ENCODE results near the gene GNG10. TPM values are rescaled to one million over a fixed set of nuclear protein-coding genes. Genes with fewer than 3 reads are reported as not detected.

GNG10 gene
- total and polyA plus RNA-seq, 2 donors (not counting 1 experiment from before 2014, with no cell fraction given) = 64.1 to 109 TPM

DNA sequence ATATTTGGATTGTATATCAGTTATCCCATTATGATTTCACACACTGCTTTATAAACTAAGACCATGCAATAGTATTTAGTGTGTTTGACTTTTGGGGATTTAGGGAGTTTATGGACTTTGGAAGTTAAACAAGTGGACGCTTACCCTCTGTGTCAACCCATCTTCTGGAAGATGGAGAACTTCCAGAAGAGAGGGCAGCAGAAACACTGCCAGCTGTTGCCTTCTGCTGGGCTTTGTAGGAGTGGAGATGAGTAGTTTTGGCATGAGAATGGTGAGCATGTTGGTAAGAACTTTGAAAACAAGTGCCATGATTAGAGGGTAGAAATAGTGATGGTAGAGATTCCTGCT, 28.0 kb upstream of the GNG10 start:
- H3K4me2 ChIP-seq (ENCODE audit: extremely low read depth, insufficient read depth, low read length) = peak overlapping the region; percentile 46
- TF ChIP-seq CTCF (conservative IDR thresholded peaks at IDR 0.05 in 1 of 2, IDR thresholded peaks at IDR 0.05 in 1 of 2; ENCODE audit: low read depth in 1 of 2, low read length in 2 of 2) = no peak
- TF ChIP-seq EZH2 (IDR thresholded peaks at IDR 0.05; ENCODE audit: low read length, missing control alignments) = no peak
- peaks cover 67% of the 10 kb centered on the region for H3K79me2 ChIP-seq (ENCODE audit: control insufficient read depth, insufficient read depth, low read length)
- H3K27ac ChIP-seq (ENCODE audit: insufficient read depth, low read length) = no peak overlapping the region
- no peaks in the 10 kb centered on the region for H3K27me3 ChIP-seq (ENCODE audit: control insufficient read depth, insufficient read depth, low read length)
- H3K9me3 ChIP-seq (ENCODE audit: control insufficient read depth, insufficient read depth, low read depth, low read length) = no peaks in the 10 kb centered on the region
- H2AFZ ChIP-seq (ENCODE audit: low read length) = no peak overlapping the region
- H3K36me3 ChIP-seq (ENCODE audit: control insufficient read depth, insufficient read depth, low read length) = no peaks in the 10 kb centered on the region
- no peak for DNase-seq (ENCODE audit: low read depth in 2 of 2)
- H3K4me1 ChIP-seq (ENCODE audit: control insufficient read depth, extremely low read depth, insufficient read depth, low read length) = peaks cover 2% of the 10 kb centered on the region
- peak overlapping the region in 1 of 4 experiments; percentile 87 for H3K4me3 ChIP-seq (replicated peaks in 1 of 4; ENCODE audit: control extremely low read depth in 1 of 4, insufficient read depth in 1 of 4, low read depth in 3 of 4, low read length in 4 of 4)
- H3K9ac ChIP-seq (ENCODE audit: insufficient read depth, low read length) = no peak overlapping the region
- H4K20me1 ChIP-seq (ENCODE audit: control insufficient read depth, extremely low read depth, insufficient read depth, low read length) = no peaks in the 10 kb centered on the region

DNA sequence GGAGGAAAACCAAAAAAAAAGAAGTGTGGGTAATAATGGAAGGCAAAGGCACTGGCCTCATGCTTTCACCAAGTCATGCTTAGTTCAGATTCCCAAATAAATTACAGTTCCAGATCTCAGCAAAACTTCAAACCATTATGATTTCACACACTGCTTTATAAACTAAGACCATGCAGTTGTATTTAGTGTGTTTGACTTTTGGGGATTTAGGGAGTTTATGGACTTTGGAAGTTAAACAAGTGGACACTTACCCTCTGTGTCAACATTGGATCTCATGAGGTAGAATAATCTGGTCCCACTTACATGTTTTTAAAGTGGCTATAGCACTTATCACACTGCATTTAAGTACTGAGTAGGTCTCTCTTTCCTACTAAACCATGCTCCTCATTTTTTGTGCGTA, 26.5 kb upstream of the GNG10 start:
- no peak for DNase-seq (ENCODE audit: low read depth in 2 of 2)
- Histone ChIP-seq H4K20me1 (ENCODE audit: control insufficient read depth, extremely low read depth, insufficient read depth, low read length) (no peaks in the 10 kb centered on the region), H3K27ac (ENCODE audit: insufficient read depth, low read length) (no peak overlapping the region), H3K27me3 (ENCODE audit: control insufficient read depth, insufficient read depth, low read length) (no peaks in the 10 kb centered on the region), H3K36me3 (ENCODE audit: control insufficient read depth, insufficient read depth, low read length) (no peaks in the 10 kb centered on the region), H2AFZ (ENCODE audit: low read length) (no peak overlapping the region), H3K4me3 (replicated peaks in 1 of 4; ENCODE audit: control extremely low read depth in 1 of 4, insufficient read depth in 1 of 4, low read depth in 3 of 4, low read length in 4 of 4) (no peak overlapping the region), H3K9ac (ENCODE audit: insufficient read depth, low read length) (no peak overlapping the region), H3K79me2 (ENCODE audit: control insufficient read depth, insufficient read depth, low read length) (peaks cover 77% of the 10 kb centered on the region), H3K4me2 (ENCODE audit: extremely low read depth, insufficient read depth, low read length) (no peak overlapping the region), H3K9me3 (ENCODE audit: control insufficient read depth, insufficient read depth, low read depth, low read length) (no peaks in the 10 kb centered on the region), H3K4me1 (ENCODE audit: control insufficient read depth, extremely low read depth, insufficient read depth, low read length) (peaks cover 2% of the 10 kb centered on the region)
- no peak for TF ChIP-seq EZH2 (IDR thresholded peaks at IDR 0.05; ENCODE audit: low read length, missing control alignments)
- TF ChIP-seq CTCF (conservative IDR thresholded peaks at IDR 0.05 in 1 of 2, IDR thresholded peaks at IDR 0.05 in 1 of 2; ENCODE audit: low read depth in 1 of 2, low read length in 2 of 2) = no peak

DNA sequence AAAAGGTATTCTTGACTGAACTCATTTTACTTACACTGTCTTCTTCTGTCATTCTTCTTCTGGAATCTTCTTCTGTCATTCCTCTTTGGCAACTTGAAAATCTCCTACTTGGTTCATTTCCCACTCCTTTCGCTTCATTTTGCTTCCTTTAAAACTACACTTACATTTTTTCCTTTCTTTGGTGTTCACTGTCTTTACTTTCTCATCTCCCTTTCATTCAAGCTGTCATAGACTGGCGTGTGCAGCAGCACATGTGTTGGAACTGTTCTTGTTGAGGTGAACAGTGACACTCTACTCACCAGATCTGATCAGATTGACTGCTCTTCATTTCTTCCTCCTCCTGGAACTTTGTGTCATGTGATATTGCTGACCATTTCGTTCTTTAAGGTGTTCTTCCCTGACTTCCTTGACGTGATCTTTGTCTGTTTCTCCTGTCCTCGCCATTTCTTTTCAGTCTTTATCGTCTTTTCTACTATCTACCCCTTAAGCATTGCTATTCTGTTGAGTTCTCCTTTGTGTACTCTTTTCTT, 23.9 kb upstream of the GNG10 start:
- no peak overlapping the region for H3K4me3 ChIP-seq (replicated peaks in 1 of 4; ENCODE audit: control extremely low read depth in 1 of 4, insufficient read depth in 1 of 4, low read depth in 3 of 4, low read length in 4 of 4)
- TF ChIP-seq CTCF (conservative IDR thresholded peaks at IDR 0.05 in 1 of 2, IDR thresholded peaks at IDR 0.05 in 1 of 2; ENCODE audit: low read depth in 1 of 2, low read length in 2 of 2) = no peak
- no peak for TF ChIP-seq EZH2 (IDR thresholded peaks at IDR 0.05; ENCODE audit: low read length, missing control alignments)
- no peak overlapping the region for H2AFZ ChIP-seq (ENCODE audit: low read length)
- H3K27ac ChIP-seq (ENCODE audit: insufficient read depth, low read length) = no peak overlapping the region
- no peaks in the 10 kb centered on the region for H3K36me3 ChIP-seq (ENCODE audit: control insufficient read depth, insufficient read depth, low read length)
- H3K9ac ChIP-seq (ENCODE audit: insufficient read depth, low read length) = no peak overlapping the region
- H3K4me1 ChIP-seq (ENCODE audit: control insufficient read depth, extremely low read depth, insufficient read depth, low read length) = peaks cover 2% of the 10 kb centered on the region
- H3K79me2 ChIP-seq (ENCODE audit: control insufficient read depth, insufficient read depth, low read length) = peaks cover 65% of the 10 kb centered on the region
- H3K27me3 ChIP-seq (ENCODE audit: control insufficient read depth, insufficient read depth, low read length) = no peaks in the 10 kb centered on the region
- DNase-seq (ENCODE audit: low read depth in 2 of 2) = no peak
- H3K4me2 ChIP-seq (ENCODE audit: extremely low read depth, insufficient read depth, low read length) = no peak overlapping the region
- H4K20me1 ChIP-seq (ENCODE audit: control insufficient read depth, extremely low read depth, insufficient read depth, low read length) = no peaks in the 10 kb centered on the region
- H3K9me3 ChIP-seq (ENCODE audit: control insufficient read depth, insufficient read depth, low read depth, low read length) = no peaks in the 10 kb centered on the region
